Ishikawa (cell line): Measurements from ENCODE around the gene ZNF564.

ENCODE experiments used
- CEBPB ChIP-seq: IDR thresholded peaks from 2 replicates; pipeline ENCODE4 v1.6.1; 2012
- EP300 ChIP-seq: IDR thresholded peaks from 2 replicates; pipeline ENCODE4 v1.6.1; 2012; ENCODE audit warnings: borderline replicate concordance
- FOXM1 ChIP-seq: IDR thresholded peaks from 2 replicates; pipeline ENCODE4 v1.6.1; 2012; ENCODE audit warnings: low read depth, borderline replicate concordance
- TF ChIP-seq, protein P1 (sequence below): IDR thresholded peaks from 2 replicates; pipeline ENCODE4 v1.6.1; 2012; ENCODE audit warnings: low read depth, mild to moderate bottlenecking
- TF ChIP-seq, protein P2 (sequence below): IDR thresholded peaks from 2 replicates; pipeline ENCODE4 v1.6.1; 2012
- TF ChIP-seq, protein P3 (sequence below): IDR thresholded peaks from 2 replicates; pipeline ENCODE4 v1.6.1; 2012

DNA sequence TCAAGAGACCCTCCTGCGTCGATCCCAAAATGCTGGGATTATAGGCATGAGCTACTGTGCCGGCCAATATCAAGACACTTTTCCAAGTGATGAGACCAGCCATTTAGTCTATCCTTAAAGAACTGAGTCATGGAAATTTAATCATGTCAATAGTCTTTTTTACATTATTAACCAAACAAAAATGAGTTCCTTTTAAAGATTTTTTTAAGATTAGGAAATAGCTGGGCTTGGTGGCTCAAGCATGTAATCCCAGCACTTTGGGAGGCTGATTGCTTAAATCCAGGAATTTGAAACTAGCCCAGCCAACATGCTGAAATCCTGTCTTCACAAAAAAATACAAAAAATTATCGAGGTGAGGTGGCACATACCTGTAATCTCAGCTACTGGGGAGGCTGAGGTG, 16.7 kb upstream of the ZNF564 start:
- TF ChIP-seq, protein P1, sequence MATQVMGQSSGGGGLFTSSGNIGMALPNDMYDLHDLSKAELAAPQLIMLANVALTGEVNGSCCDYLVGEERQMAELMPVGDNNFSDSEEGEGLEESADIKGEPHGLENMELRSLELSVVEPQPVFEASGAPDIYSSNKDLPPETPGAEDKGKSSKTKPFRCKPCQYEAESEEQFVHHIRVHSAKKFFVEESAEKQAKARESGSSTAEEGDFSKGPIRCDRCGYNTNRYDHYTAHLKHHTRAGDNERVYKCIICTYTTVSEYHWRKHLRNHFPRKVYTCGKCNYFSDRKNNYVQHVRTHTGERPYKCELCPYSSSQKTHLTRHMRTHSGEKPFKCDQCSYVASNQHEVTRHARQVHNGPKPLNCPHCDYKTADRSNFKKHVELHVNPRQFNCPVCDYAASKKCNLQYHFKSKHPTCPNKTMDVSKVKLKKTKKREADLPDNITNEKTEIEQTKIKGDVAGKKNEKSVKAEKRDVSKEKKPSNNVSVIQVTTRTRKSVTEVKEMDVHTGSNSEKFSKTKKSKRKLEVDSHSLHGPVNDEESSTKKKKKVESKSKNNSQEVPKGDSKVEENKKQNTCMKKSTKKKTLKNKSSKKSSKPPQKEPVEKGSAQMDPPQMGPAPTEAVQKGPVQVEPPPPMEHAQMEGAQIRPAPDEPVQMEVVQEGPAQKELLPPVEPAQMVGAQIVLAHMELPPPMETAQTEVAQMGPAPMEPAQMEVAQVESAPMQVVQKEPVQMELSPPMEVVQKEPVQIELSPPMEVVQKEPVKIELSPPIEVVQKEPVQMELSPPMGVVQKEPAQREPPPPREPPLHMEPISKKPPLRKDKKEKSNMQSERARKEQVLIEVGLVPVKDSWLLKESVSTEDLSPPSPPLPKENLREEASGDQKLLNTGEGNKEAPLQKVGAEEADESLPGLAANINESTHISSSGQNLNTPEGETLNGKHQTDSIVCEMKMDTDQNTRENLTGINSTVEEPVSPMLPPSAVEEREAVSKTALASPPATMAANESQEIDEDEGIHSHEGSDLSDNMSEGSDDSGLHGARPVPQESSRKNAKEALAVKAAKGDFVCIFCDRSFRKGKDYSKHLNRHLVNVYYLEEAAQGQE, result no peak
- TF ChIP-seq EP300 (no peak), FOXM1 (no peak), CEBPB (no peak)
- TF ChIP-seq, protein P2, sequence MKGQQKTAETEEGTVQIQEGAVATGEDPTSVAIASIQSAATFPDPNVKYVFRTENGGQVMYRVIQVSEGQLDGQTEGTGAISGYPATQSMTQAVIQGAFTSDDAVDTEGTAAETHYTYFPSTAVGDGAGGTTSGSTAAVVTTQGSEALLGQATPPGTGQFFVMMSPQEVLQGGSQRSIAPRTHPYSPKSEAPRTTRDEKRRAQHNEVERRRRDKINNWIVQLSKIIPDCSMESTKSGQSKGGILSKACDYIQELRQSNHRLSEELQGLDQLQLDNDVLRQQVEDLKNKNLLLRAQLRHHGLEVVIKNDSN, result no peak
- TF ChIP-seq, protein P3, sequence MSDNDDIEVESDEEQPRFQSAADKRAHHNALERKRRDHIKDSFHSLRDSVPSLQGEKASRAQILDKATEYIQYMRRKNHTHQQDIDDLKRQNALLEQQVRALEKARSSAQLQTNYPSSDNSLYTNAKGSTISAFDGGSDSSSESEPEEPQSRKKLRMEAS, result no peak
